HG03565 (cell line): ENCODE measurements around the gene UFD1.

Experiments used
- ATAC-seq: cut with Tn5 transposase; IDR thresholded peaks from one replicate; pipeline ENCODE4 v1.9.1; 2021; ENCODE audit warnings: mild to moderate bottlenecking, moderate library complexity; ENCODE audit not compliant: unreplicated experiment

Gene UFD1

DNA sequence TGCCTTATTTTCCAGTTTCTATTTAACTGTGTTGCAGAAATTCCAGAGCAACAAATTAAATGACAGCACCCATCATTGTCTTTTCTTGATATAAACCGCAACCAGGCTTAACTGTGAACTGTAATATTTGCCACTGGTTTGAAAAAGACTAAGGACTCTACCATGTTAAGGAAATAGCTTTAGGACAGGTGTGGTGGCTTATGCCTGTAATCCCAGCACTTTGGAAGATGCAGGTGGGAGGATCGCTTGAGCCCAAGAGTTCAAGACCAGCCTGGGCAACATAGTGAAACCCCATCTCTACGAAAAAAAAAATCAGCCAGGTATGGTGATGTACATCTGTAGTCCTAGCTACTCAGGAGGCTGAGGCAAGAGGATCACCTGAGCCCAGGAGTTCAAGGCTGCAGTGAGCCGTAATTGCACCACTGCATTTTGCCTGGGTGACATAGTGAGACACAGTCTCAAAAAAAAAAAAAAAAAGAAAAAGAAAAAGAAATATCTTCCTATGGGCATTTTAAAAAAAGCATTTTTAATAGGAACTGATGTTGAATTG is 76.3 kb downstream of the UFD1 start:
- ATAC-seq = no peak

DNA sequence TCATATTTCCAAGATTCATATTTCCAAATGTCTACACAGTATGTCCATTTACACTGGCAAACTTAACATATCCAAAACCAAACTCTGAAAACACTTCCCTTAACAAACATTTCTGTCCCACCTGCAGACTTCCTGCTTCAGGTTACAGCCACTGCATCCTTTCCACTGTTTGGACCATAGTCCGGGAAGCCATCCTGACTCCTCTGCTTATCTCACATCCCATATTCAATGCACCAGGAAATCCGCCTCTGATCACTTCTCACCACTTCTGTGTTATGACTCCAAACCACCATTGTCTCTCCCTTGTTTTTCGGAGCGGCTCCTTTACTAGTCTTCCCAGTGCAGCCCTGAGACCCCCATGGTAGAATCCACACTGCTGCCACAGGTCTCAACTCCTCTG is 77.5 kb downstream of the UFD1 start:
- no peak for ATAC-seq

- no peak for ATAC-seq
Measured at GRCh38 chr22:19400881-19401280, 78.1 kb downstream of the UFD1 start.
